SK-N-MC (cell line): ENCODE data around the gene LCOR.

Experiments
- DNase-seq: peaks from one replicate; pipeline ENCODE4 v3.0.0-alpha.2; 2011; ENCODE audit warnings: low read depth, low spot score
- H3K27ac ChIP-seq: fragments of 200-600 bp; sonication (generic); 2 replicates; pipeline ENCODE4 v1.5.1; 2016; ENCODE audit warnings: mixed run types
- H3K36me3 ChIP-seq: fragments of 200-600 bp; sonication (generic); 2 replicates; pipeline ENCODE4 v1.6.1; 2017; ENCODE audit warnings: antibody characterized with exemption, low read length, mixed read lengths; ENCODE audit not compliant: insufficient read depth
- H3K4me3 ChIP-seq: fragments of 200-600 bp; sonication (generic); 2 replicates; pipeline ENCODE4 v1.5.1; 2016
- H3K9ac ChIP-seq: fragments of 200-600 bp; sonication (generic); 2 replicates; pipeline ENCODE4 v1.8.0; 2017; ENCODE audit warnings: mixed run types, mixed read lengths; ENCODE audit not compliant: insufficient read length
- H3K9me3 ChIP-seq: fragments of 200-600 bp; sonication (generic); 2 replicates; pipeline ENCODE4 v1.6.1; 2017; ENCODE audit warnings: low read depth, mild to moderate bottlenecking, antibody characterized with exemption, low read length, moderate library complexity, mixed read lengths
- EZH2 ChIP-seq: fragments of 200-600 bp; sonication (generic); IDR thresholded peaks from one replicate; pipeline ENCODE4 v1.6.1; 2017; ENCODE audit warnings: antibody characterized with exemption
- FOXP2 ChIP-seq: optimal IDR thresholded peaks from 2 replicates; pipeline ENCODE3; 2011; ENCODE audit warnings: mild to moderate bottlenecking, moderate library complexity; ENCODE audit not compliant: insufficient read depth; ENCODE audit errors: extremely low read length, control extremely low read depth
- POLR2AphosphoS5 ChIP-seq: IDR thresholded peaks from 2 replicates; pipeline ENCODE4 v1.6.1; 2012; ENCODE audit warnings: mild to moderate bottlenecking, low read depth, low read length, borderline replicate concordance

Gene LCOR

DNA sequence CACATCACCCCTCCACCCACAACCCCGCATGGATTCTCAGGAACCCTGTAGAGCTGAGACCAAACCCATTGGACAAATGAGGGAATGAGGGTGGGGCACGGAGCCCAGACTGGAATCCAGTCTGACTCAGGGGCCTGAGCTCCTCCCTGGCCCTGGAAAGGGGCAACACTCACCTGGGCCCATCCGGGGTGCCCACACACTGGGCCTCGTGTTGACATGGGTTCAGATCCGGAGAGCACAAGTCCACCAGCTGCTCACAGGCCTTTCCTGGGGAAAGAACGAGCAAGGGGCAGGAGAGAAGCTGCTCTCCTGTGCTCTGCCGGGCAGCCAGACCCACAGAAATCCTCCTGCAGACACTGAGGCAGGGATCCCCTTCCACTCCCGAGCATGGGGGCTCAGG lies 181.5 kb downstream of the LCOR start:
- no peak for DNase-seq
- Histone ChIP-seq H3K4me3 (no peak overlapping the region), H3K9ac (no peak overlapping the region), H3K36me3 (no peaks in the 10 kb centered on the region), H3K9me3 (no peaks in the 10 kb centered on the region), H3K27ac (no peak overlapping the region)
- TF ChIP-seq FOXP2, result no peak
- TF ChIP-seq POLR2AphosphoS5, result no peak
- TF ChIP-seq EZH2, result no peak

- Histone ChIP-seq H3K9me3 (no peaks in the 10 kb centered on the region), H3K27ac (no peak overlapping the region), H3K36me3 (no peaks in the 10 kb centered on the region), H3K9ac (no peak overlapping the region), H3K4me3 (no peak overlapping the region)
- TF ChIP-seq POLR2AphosphoS5 (no peak), EZH2 (no peak), FOXP2 (no peak)
- DNase-seq, result no peak
These were observed 181.9 kb downstream of the LCOR start for GRCh38 chr10:97013983-97014382.

GRCh38 chr10:97015240-97015639 lies 183.1 kb downstream of the LCOR start:
- TF ChIP-seq FOXP2, result no peak
- TF ChIP-seq POLR2AphosphoS5, result no peak
- no peak for TF ChIP-seq EZH2

GRCh38 chr10:97016728-97017473 lies 184.8 kb downstream of the LCOR start:
- Histone ChIP-seq H3K36me3 (no peaks in the 10 kb centered on the region), H3K9me3 (no peaks in the 10 kb centered on the region), H3K27ac (no peak overlapping the region), H3K4me3 (no peak overlapping the region), H3K9ac (no peak overlapping the region)
- no peak for DNase-seq
- TF ChIP-seq EZH2 (no peak), POLR2AphosphoS5 (no peak), FOXP2 (no peak)

More at GRCh38 chr10:97015240-97015639, 183.1 kb downstream of the LCOR start:
- no peak overlapping the region for H3K9ac ChIP-seq
- H3K4me3 ChIP-seq, result no peak overlapping the region
- H3K9me3 ChIP-seq, result no peaks in the 10 kb centered on the region
- no peaks in the 10 kb centered on the region for H3K36me3 ChIP-seq
- no peak overlapping the region for H3K27ac ChIP-seq
- no peak for DNase-seq

GRCh38 chr10:97017474-97017903 lies 185.4 kb downstream of the LCOR start:
- H3K9ac ChIP-seq, result no peak overlapping the region
- H3K36me3 ChIP-seq, result no peaks in the 10 kb centered on the region
- H3K4me3 ChIP-seq, result no peak overlapping the region
- H3K9me3 ChIP-seq, result no peaks in the 10 kb centered on the region
- DNase-seq, result no peak
- no peak overlapping the region for H3K27ac ChIP-seq
- TF ChIP-seq POLR2AphosphoS5, result no peak
- no peak for TF ChIP-seq EZH2
- TF ChIP-seq FOXP2, result no peak

DNA sequence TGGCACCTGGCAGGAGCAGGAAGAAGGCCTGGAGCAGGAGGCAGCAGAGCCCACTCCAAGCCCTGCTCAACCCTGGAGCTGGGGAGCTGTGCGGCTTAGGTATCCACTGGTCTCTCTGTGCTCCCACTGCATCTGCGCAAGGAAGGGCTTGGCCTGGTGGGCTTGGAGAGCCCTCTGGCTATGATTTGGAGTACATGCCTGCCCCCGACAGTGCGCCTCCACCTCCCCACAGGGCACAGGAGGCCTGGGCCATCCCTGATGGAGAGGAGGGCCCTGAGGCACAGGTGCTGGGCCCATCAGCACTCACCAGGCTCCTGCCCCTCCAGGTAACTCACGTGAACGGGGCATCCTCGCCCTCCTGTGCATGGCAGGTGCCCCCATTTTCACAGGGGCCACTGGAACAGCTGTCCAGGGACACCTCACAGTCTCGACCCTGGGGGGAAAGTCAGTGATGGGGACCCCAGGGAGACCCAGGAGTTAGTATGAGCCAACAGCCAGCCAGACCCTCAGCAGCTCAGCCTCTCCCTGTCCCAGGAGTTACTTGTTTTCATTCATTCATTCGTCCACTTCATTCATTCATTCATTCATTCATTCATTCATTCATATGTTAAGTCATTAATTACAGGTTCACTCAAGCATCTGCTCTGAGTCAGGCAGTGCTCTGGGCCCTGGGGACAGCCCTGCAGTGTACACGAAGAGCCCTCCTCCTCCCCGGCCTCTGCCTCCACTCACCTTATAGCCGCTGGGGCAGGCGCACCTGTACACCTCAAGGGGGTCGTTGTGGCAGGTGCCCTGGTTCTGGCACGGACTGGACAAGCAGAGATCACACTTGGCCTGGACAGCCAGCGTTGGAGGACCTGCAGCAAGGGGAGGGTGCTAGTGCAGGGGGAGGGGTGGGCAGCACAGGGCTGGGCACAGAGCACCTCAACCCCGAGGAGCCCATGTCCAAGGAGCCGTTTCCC lies 186.4 kb downstream of the LCOR start:
- H3K9ac ChIP-seq, result no peak overlapping the region
- no peaks in the 10 kb centered on the region for H3K9me3 ChIP-seq
- H3K36me3 ChIP-seq, result no peaks in the 10 kb centered on the region
- TF ChIP-seq EZH2 (no peak), FOXP2 (no peak), POLR2AphosphoS5 (no peak)
- no peak overlapping the region for H3K4me3 ChIP-seq
- no peak for DNase-seq
- H3K27ac ChIP-seq, result no peak overlapping the region

DNA sequence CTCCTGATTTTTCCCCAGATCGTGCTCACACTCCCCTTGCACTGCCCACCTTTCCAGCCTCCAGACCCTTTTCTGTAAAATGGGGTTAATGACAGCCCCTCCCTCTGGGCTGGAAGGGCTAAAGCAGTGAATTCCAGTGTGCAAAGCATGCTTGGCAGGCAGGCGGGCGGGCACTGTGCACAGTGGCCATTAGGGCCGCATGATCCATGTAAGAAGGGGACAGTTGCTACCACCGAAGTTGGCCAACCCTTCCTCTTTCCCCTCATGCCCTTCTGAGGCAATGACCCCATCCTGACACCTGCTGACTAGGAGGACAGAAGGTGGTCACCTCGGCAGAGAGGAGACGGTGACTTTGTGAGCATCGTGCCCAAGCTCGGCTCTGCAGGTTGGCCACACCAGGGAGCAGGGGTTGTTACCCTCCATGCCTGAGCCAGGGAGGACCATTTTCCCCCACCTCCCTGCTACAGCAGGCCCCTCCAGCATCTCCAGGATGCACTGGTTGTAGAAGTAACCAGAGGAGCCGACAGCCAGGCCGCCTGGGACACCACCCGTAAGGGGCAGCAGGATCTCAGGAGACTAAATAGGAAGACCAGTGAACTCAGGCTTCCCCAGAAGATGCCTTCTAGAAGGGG lies 187.2 kb downstream of the LCOR start:
- no peaks in the 10 kb centered on the region for H3K9me3 ChIP-seq
- TF ChIP-seq POLR2AphosphoS5 (no peak), FOXP2 (no peak), EZH2 (no peak)
- no peak overlapping the region for H3K27ac ChIP-seq
- H3K36me3 ChIP-seq, result no peaks in the 10 kb centered on the region
- H3K9ac ChIP-seq, result no peak overlapping the region
- H3K4me3 ChIP-seq, result no peak overlapping the region
- DNase-seq, result no peak
